NCI-H1105 (cell line): ENCODE data around the gene MCTP2.
"Not testable (repeated sequence)": the region's sequence is repeated elsewhere in the genome, so short reads cannot be mapped to it uniquely, and the experiment has no call there.

Experiments
- DNase-seq: peaks from one replicate; lab custom pipeline; 2025; lab: John Stamatoyannopoulos, UW

The MCTP2 gene

GRCh38 chr15:94456226-94456625 is 224.9 kb downstream of the MCTP2 start:
- DNase-seq, result no peak

- no peak for DNase-seq
Observed at GRCh38 chr15:94457661-94458060, 226.3 kb downstream of the MCTP2 start.

GRCh38 chr15:94460624-94461023 is 229.3 kb downstream of the MCTP2 start:
- DNase-seq, result no peak

GRCh38 chr15:94467034-94467433 is 235.7 kb downstream of the MCTP2 start:
- DNase-seq, result no peak

GRCh38 chr15:94470492-94470891 is 239.1 kb downstream of the MCTP2 start:
- no peak for DNase-seq

GRCh38 chr15:94476686-94477085 is 245.3 kb downstream of the MCTP2 start:
- no peak for DNase-seq

GRCh38 chr15:94477913-94478553 is 246.7 kb downstream of the MCTP2 start:
- DNase-seq, result no peak

GRCh38 chr15:94478763-94479162 is 247.4 kb downstream of the MCTP2 start:
- DNase-seq, result no peak

- DNase-seq, result no peak
Observed at GRCh38 chr15:94480289-94480834, 249.0 kb downstream of the MCTP2 start.

- DNase-seq, result no peak
Observed at GRCh38 chr15:94485148-94485719, 253.9 kb downstream of the MCTP2 start.

GRCh38 chr15:94487635-94488034 is 256.3 kb downstream of the MCTP2 start:
- DNase-seq, result no peak

- DNase-seq, result no peak
Observed at GRCh38 chr15:94493176-94493575, 261.8 kb downstream of the MCTP2 start.

GRCh38 chr15:94493586-94493985 is 262.2 kb downstream of the MCTP2 start:
- not testable (repeated sequence) for DNase-seq

GRCh38 chr15:94494732-94495131 is 263.4 kb downstream of the MCTP2 start:
- no peak for DNase-seq

GRCh38 chr15:94503293-94503692 is 271.9 kb downstream of the MCTP2 start:
- no peak for DNase-seq

GRCh38 chr15:94509259-94509658 is 277.9 kb downstream of the MCTP2 start:
- DNase-seq, result no peak

- no peak for DNase-seq
Observed at GRCh38 chr15:94522125-94522524, 290.8 kb downstream of the MCTP2 start.

GRCh38 chr15:94523873-94524272 is 292.5 kb downstream of the MCTP2 start:
- peak; percentile 8 for DNase-seq

- DNase-seq, result no peak
Observed at GRCh38 chr15:94524565-94524964, 293.2 kb downstream of the MCTP2 start.

- DNase-seq, result no peak
Observed at GRCh38 chr15:94526071-94526689, 294.8 kb downstream of the MCTP2 start.

GRCh38 chr15:94532226-94532625 is 300.9 kb downstream of the MCTP2 start:
- DNase-seq, result no peak
